Urinary bladder (tissue), 4 donors: ENCODE results near the gene SHC3. TPM values are rescaled to one million over a fixed set of nuclear protein-coding genes. Genes with fewer than 3 reads are reported as not detected.

ENCODE experiments used
- DNase-seq: peaks from one replicate; pipeline ENCODE4 v3.0.0-alpha.2; 2015; ENCODE audit errors: extremely low spot score
- H3K27ac ChIP-seq: one replicate; pipeline ENCODE4 v1.5.1; 2013; ENCODE audit warnings: low read depth, mild to moderate bottlenecking, moderate library complexity
- H3K36me3 ChIP-seq: one replicate; pipeline ENCODE4 v1.6.1; 2013; ENCODE audit warnings: mild to moderate bottlenecking, moderate library complexity; ENCODE audit not compliant: insufficient read depth
- H3K4me1 ChIP-seq: one replicate; pipeline ENCODE4 v1.6.1; 2013; ENCODE audit warnings: mild to moderate bottlenecking, moderate library complexity; ENCODE audit not compliant: insufficient read depth
- H3K4me3 ChIP-seq: one replicate; pipeline ENCODE4 v1.5.1; 2013; ENCODE audit warnings: low read depth, low read length
- WGBS: extraction: QIAGEN DNeasy Blood & Tissue Kit; methylation state at CpG from one replicate; pipeline ENCODE4 v1.1.7; 2013; 5-methylcytosine and 5-hydroxymethylcytosine counted together
- polyA plus RNA-seq: library from polyadenylated mRNA; stranded (reverse); fragments of 200-250 nt; gene quantifications from one replicate; pipeline ENCODE4 v1.2.3, GENCODE V29; 2013
- total RNA-seq: library from RNA; depleted of rRNA; stranded (reverse); fragments of >200 nt; gene quantifications from one replicate; pipeline ENCODE4 v1.2.3, GENCODE V29; 2014
- donor health status: healthy with polysubstance abuse.
- donor health status: healthy.

SHC3 gene
- total and polyA plus RNA-seq, 2 donors, result 1.6 to 2.0 TPM

GRCh38 chr9:88986776-88987175 lies 191.8 kb downstream of the SHC3 start:
- Histone ChIP-seq H3K27ac (no peak overlapping the region), H3K4me3 (no peak overlapping the region)
- WGBS, result 82% methylated on average over 3 of the region's 3 CpGs

GRCh38 chr9:88985616-88986015 lies 193.0 kb downstream of the SHC3 start:
- Histone ChIP-seq H3K4me3 (no peak overlapping the region), H3K4me1 (no peaks in the 10 kb centered on the region), H3K27ac (no peak overlapping the region), H3K36me3 (no peaks in the 10 kb centered on the region)
- WGBS, result 86% methylated on average over 2 of the region's 2 CpGs
- no peak for DNase-seq

More at GRCh38 chr9:88986776-88987175, 191.8 kb downstream of the SHC3 start:
- Histone ChIP-seq H3K36me3 (no peaks in the 10 kb centered on the region), H3K4me1 (no peaks in the 10 kb centered on the region)
- no peak for DNase-seq

GRCh38 chr9:88984543-88984883 lies 194.1 kb downstream of the SHC3 start:
- H3K4me1 ChIP-seq, result no peaks in the 10 kb centered on the region
- peak; percentile 52 for DNase-seq
- no peak overlapping the region for H3K4me3 ChIP-seq
- WGBS, result 86% methylated on average over 4 of the region's 4 CpGs
- H3K27ac ChIP-seq, result no peak overlapping the region
- no peaks in the 10 kb centered on the region for H3K36me3 ChIP-seq

DNA sequence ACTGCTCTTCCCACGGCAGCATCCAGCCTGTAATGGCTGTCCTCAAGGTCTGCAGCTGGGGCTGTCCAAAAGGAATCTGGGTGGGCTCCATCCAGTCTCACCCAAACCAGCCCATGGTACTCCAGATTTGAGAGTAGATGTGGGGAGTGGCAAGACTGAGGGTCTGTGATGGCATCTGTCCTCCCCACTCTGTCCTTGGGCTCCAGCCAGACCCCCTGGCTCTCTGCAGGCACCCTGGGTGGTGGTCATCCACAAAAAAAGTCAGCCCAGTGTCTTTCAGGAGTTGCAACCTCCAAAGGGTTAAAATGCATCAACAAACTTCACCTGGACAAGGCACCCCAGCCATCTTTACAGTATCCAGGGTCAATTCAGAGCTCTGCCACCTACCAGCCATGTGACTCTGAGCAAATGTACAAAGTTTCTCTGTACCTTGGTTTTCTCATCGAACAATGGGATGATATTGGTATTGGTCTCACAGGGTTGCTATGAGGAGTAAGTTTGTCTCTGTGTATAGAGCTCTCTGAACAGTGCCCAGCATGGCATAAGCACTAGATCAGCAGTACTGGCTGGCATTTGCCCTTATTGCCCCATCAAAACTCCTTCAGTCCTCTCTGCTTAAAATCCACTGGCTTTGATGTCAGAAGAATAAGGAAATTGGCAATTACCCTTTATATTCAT lies 194.6 kb downstream of the SHC3 start:
- no peak overlapping the region for H3K27ac ChIP-seq
- DNase-seq, result no peak
- WGBS, result 77% methylated on average over 2 of the region's 2 CpGs
- no peaks in the 10 kb centered on the region for H3K4me1 ChIP-seq
- no peaks in the 10 kb centered on the region for H3K36me3 ChIP-seq
- H3K4me3 ChIP-seq, result no peak overlapping the region

GRCh38 chr9:88980740-88981203 lies 197.8 kb downstream of the SHC3 start:
- DNase-seq, result no peak
- no peaks in the 10 kb centered on the region for H3K4me1 ChIP-seq
- no peak overlapping the region for H3K4me3 ChIP-seq
- H3K36me3 ChIP-seq, result no peaks in the 10 kb centered on the region
- H3K27ac ChIP-seq, result no peak overlapping the region
- WGBS, result 32% methylated on average over 1 of the region's 1 CpG

- Histone ChIP-seq H3K36me3 (no peaks in the 10 kb centered on the region), H3K27ac (no peak overlapping the region), H3K4me1 (no peaks in the 10 kb centered on the region), H3K4me3 (no peak overlapping the region)
- DNase-seq, result no peak
- 96% methylated on average over 2 of the region's 2 CpGs for WGBS
Measured at GRCh38 chr9:88979791-88980190, 198.8 kb downstream of the SHC3 start.

GRCh38 chr9:88979021-88979420 lies 199.6 kb downstream of the SHC3 start:
- WGBS, result 92% methylated on average over 2 of the region's 2 CpGs
- Histone ChIP-seq H3K27ac (no peak overlapping the region), H3K4me1 (no peaks in the 10 kb centered on the region), H3K4me3 (no peak overlapping the region), H3K36me3 (no peaks in the 10 kb centered on the region)
- DNase-seq, result no peak

DNA sequence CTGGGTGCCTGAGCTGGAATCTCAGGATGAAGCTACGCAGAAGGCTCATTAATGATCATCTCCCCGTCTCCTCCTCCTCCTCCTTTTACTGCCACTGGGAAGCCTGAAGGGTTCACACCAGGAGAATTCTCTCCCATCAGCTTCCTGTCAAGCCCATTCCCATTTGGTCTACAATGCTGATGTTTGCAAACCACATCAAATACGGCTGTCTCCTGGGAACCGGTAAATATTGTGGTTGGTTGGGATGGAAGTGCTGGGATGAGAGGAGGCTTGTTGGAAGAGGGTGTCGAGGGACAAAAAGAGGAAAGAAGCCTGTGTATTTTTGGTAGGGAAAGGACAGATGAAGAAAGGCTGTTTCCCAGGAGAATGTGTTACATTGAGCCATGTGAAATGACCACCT lies 200.6 kb downstream of the SHC3 start:
- 51% methylated on average over 5 of the region's 5 CpGs for WGBS
- no peak overlapping the region for H3K27ac ChIP-seq
- no peak overlapping the region for H3K4me3 ChIP-seq
- no peaks in the 10 kb centered on the region for H3K36me3 ChIP-seq
- no peak for DNase-seq
- H3K4me1 ChIP-seq, result no peaks in the 10 kb centered on the region

DNA sequence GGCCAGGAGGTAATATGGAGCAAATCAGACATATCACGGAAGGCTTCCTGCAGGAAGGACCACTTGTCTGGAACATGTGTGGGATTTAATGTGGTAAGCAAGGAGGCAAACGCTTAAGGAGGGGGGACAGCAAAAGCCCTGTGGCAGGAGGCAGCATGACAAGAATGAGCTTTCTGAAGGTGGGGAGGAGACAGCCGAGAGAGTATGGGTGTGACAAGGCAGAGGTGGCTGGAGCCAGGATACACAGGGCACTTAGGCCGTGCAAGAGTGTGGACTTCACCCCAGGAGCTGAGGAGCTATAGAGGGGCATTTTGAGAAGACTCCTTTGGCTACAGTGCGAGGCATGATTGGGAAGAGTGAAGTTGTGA lies 201.7 kb downstream of the SHC3 start:
- no peaks in the 10 kb centered on the region for H3K4me1 ChIP-seq
- DNase-seq, result no peak
- no peak overlapping the region for H3K27ac ChIP-seq
- 93% methylated on average over 5 of the region's 5 CpGs for WGBS
- no peaks in the 10 kb centered on the region for H3K36me3 ChIP-seq
- H3K4me3 ChIP-seq, result no peak overlapping the region

- no peak overlapping the region for H3K27ac ChIP-seq
- WGBS, result 67% methylated on average over 8 of the region's 8 CpGs
- no peak for DNase-seq
- no peaks in the 10 kb centered on the region for H3K36me3 ChIP-seq
- H3K4me3 ChIP-seq, result no peak overlapping the region
- no peaks in the 10 kb centered on the region for H3K4me1 ChIP-seq
Measured at GRCh38 chr9:88975966-88976889, 202.4 kb downstream of the SHC3 start.

- WGBS, result 74% methylated on average over 7 of the region's 7 CpGs
- no peak for DNase-seq
- no peaks in the 10 kb centered on the region for H3K36me3 ChIP-seq
- H3K27ac ChIP-seq, result no peak overlapping the region
- H3K4me3 ChIP-seq, result no peak overlapping the region
- no peaks in the 10 kb centered on the region for H3K4me1 ChIP-seq
Measured at GRCh38 chr9:88974641-88975040, 204.0 kb downstream of the SHC3 start.

DNA sequence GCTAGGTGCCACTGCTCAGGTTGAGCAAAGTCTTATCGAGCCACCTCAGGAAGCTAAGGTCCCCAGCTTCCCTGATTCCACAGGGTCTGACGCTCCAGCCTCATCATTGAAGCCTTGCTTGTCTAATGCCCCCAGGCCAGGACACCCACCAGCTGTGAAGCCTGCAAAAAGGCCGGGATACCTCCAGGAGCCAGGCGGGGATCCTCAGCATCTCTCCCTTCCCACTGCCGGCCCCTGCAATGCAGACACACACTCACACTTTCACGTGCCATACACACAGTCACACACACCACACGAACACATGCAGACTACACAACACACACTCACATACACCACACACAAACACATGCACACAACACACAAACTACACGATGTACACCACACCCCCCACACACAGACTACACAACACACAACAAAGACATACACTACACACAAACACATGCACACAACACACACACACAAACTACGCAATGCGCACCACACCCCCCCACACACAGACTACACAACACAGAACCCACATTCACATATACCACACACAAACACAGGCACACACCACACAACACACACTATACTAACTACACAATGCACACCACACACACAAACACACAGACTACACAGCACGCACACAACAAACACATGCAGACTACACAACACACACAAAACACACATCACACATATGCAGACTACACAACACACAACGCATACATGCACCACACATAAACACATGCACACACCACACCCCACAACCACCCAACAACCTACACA lies 205.2 kb downstream of the SHC3 start:
- 92% methylated on average over 12 of the region's 12 CpGs for WGBS
- H3K4me1 ChIP-seq, result no peaks in the 10 kb centered on the region
- DNase-seq, result no peak
- H3K36me3 ChIP-seq, result no peaks in the 10 kb centered on the region
- no peak overlapping the region for H3K4me3 ChIP-seq
- no peak overlapping the region for H3K27ac ChIP-seq

DNA sequence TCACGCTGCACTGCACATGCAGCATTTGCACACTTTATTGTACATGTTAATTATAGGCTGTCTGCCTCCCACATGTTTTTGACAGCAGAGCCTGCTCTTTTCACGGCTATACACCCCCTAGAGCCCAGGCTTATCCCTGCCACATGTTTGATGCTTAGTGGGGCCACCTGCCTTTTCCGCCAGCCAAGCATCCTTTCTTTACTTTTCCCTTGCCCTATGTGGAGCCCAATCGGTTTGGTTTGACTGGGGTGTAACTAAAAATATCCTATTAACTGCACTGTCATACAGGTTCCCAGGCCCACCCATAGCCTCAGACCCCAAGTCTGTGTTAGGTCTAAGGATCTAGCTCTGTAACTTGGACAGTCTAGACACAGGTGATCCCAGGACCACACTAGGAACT lies 206.2 kb downstream of the SHC3 start:
- no peak for DNase-seq
- no peak overlapping the region for H3K27ac ChIP-seq
- 92% methylated on average over 4 of the region's 4 CpGs for WGBS
- no peak overlapping the region for H3K4me3 ChIP-seq
- H3K4me1 ChIP-seq, result no peaks in the 10 kb centered on the region
- H3K36me3 ChIP-seq, result no peaks in the 10 kb centered on the region
